Body of pancreas (tissue), 4 donors: ENCODE measurements around the gene BCCIP.

Experiments used
- CTCF ChIP-seq, 7 experiments: fragments of 450-650 bp in 4 of 7; fragments of 200-600 bp in 3 of 7; sonication (generic) in 3 of 7; IDR thresholded peaks; one replicate each; pipeline ENCODE4 v1.5.1; 2016 to 2019; ENCODE audit warnings: antibody characterized with exemption in 7 of 7
- POLR2A ChIP-seq, 3 donors: fragments of 450-650 bp; IDR thresholded peaks; one replicate each; pipeline ENCODE4 v1.6.1; 2016; ENCODE audit warnings: antibody characterized with exemption in 3 of 3, mild to moderate bottlenecking in 2 of 3

- no peak for TF ChIP-seq CTCF (IDR thresholded peaks at IDR 0.05)
- no peak for TF ChIP-seq POLR2A (IDR thresholded peaks at IDR 0.05)
Measured at GRCh38 chr10:125840955-125841354, 17.6 kb downstream of the BCCIP start.
